Suppressor macrophage (primary cell): Measurements from ENCODE around the gene DSCAM.
A peak's percentile ranks its signal among the peaks of the same experiment; 100 is the strongest.

Source experiments
- DNase-seq, 4 experiments: peaks; one replicate each; pipeline ENCODE4 v3.0.0-alpha.2; 2020 to 2022

DSCAM gene

DNA sequence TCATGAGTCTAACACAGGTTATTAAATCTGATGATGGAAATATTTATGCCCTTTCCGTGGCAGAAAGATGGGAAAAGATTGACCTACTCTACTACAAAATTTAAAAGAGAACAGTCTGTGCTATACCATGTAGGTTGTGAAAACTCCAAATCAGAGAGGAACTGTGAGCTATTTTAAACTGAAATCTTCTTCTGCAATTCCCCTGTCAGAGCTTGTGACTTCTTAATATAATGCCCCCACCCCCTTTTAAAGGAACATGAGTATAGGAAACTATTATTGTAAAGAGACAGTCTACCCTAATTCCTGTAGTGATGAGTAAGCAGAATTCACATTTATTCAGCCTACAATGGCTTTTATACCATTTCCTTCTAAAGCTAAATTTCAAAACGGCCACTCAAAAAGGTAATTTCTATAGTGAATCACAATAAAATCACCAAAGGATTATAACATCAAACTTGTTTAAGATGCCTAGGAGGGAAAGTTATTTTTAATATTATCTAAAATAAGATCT lies 11.7 kb downstream of the DSCAM start:
- peak in 2 of 4 experiments; percentile 39 to 52 for DNase-seq

DNA sequence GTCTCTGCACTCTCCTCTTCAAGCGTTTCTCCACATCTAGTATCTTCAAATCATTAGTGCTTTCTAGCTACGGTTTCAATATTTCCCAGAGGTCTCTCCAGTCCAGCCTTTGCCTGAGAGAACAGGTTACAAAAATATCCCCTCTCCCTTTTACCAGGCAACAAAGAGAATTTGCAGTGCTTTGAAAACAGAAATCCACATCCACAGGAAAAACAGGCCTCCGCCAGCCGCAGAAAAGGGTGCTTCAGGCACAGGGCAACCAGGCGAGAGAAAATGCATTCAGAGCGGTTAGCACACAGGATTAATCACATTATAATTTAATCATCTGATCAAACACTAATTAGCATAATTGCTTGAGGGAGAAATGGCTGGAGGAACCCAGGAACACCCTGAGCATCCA lies 13.8 kb downstream of the DSCAM start:
- no peak for DNase-seq

DNA sequence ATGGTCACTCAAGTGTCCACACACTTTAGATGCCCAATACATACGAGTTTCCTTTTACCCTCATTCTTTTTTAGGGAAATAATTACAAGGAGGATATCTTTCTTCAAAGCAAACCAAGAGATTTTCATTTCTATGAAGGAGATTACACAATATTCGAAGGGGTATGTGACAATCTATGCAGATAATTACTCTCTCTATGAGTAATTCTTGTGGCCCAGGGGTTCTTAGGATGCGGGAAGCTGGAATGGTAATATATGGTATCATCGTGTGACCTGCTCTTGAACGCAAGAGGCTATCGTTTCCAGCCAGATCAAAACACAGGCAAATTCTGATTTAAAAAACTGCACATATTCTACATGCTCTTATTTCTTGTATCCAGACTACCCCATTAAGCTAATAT lies 14.6 kb downstream of the DSCAM start:
- DNase-seq: no peak

DNA sequence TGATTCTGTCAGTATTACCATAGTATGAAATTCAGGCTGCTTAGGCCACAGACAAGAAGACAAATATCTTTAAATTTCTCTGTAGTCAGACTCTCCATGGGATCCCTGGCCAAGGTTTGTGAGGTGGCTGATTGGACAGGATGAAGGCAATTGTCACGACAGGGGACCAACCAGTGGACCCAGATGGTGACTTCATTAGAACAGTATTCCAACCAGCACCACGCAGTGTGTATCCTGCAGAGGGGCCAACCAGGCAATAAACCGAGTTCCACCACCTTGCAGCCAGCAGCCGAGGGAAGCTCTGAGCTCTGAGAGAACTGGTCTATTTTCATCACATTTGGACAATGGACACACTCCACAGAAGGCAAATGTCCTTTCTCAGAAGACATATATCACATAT lies 16.1 kb downstream of the DSCAM start:
- no peak for DNase-seq

DNA sequence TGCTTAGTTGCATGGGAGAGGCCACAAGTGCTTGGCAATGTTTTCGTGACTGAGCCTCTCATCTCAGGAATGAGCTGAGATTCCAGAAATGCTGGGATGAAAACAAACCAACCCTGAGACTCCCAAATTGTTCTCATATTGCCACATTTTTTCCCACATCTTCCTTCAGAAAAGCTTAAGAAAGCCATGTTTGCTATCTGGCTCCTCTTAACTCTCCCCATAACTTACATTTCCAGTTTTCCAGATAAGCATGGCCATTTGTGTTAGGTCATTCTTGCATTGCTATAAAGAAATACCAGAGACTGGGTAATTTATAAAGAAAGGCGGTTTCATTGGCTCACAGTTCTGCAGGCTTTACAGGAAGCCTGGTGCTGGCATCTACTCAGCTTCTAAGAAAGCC lies 17.2 kb downstream of the DSCAM start:
- no peak for DNase-seq

DNA sequence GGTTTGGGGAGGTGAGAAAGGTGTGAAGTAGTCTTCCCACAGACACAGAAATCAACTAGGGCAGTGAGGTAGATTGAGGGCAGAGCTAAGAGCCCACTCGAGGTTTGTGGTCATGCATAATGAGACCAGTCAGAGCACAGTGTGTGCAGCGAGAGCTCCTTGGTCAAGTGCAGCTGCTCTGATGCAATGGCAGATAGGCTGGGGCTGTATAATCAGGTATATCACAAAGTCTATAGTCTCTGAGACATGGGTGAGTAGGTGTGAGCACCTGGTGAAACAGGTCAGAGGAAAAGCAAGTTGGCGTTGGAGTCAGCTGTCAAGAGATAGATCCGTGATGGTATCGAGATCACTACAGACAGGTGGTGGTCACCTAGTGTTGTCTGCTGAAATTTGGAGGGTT lies 17.6 kb downstream of the DSCAM start:
- DNase-seq: no peak

DNA sequence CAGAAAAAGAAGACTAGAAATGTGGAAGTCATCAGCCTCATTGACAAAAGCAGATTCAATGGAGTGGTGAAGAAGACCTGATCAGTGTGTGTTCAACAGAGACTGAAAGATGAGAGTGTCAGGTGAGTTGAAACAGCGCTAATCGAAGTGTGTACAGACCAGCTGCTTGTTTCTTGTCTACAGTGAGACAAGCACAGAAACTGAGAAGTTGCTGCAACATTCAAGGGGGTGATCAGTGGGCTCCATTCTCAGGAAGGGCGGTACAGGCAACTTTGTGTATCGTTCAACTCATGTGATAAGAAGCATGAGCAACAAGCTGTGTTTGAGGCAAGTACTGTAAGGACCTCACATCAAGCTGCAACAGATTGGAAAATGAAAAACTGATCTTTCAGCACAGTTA lies 19.4 kb downstream of the DSCAM start:
- no peak for DNase-seq

DNA sequence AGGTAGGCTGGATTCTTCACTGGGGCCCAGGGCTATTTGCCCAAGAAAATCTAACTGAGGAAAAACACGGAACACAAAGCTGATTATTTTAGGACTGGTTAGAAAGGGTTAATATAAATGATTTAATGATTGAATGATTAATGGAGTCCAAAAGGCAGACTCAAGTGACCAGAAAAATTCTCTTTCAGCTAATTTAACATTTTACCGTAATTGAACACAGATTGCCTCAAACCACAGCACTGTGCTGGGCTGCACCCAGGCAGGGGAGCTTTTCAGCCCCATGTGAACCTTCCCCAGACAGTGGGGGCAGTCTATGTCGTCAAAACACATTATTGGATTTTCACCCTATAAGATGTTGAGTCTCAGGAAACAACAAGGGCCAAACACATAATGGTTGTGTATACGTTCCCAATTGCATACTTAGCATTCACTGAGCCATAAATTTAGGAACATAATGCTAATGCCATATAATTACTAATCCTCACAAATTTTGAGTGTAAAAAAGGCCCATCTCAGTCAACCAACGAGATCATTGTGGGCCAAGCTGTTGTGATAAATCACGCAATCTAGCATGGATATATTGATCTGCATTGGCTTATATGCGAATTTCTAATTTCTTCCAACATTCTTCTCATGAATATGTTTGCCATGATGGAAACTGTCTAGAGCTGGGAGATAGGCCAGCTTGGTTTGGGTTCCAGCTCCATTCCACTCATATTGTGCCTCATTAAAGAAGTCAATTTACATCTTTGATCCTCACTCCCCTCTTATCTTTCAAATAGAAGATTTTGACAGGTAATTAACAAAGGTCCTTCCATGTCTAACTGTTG lies 27.7 kb downstream of the DSCAM start:
- no peak for DNase-seq

DNA sequence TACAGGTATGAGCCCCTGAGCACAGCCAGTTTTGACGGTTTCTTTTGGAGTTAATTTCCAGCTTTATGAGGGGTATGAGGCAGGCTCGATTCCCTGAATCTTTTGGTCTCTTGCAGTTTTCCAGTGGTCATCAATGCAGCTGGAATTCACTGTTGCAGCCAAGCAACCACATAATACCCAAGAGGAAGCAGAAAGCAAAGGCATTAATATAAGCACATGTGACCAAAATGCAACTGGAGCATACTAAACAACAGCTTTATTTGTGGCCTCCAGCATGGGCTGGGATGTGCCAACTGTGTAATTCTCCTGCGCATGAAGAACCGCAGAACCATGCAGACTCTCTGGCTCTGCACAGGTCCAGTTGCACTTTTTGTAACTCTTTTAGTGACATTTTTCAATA lies 33.0 kb downstream of the DSCAM start:
- DNase-seq: no peak

DNA sequence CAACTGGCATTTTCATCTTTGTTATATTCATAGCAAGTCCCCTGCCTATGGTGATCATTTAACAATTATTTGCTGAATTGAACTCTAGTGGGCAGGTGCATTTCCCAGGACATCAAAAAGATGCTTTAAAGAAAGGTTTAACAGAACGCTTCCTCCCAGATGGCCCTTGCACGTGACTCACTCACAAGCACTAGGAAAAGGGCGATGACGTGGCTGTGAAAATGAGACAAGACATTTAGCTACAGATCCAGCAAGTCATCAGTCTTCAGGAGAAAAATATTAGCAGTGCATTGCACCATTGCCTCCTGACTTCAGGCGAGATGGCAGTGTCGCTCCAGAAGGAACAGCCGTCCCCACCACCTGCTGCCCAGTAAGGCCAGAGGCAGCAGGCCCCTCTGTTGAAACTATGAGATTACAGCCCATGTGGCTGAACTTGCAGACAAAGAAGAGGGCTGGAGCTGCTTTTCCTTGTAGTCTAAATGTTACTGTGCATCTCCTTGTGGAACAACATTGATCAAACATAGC lies 37.2 kb downstream of the DSCAM start:
- no peak for DNase-seq

DNA sequence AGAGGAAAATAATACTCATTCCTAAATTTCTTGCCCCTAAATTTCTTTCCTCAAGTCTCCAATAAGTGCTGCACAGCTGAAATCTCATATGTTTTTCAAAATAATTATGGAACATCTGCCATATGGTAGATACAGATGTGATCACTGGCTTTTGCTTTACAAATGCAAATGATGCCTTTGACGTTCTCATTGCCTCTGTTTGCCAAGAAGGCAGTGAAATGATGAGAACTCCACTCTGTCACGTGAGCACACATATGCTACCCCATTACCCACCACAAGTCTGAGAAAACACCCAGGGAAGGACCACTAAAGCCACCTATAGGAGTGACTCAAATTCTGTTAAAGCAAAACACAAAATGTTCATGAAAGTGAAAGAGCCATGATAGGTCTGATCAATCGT lies 43.9 kb downstream of the DSCAM start:
- DNase-seq: no peak

DNA sequence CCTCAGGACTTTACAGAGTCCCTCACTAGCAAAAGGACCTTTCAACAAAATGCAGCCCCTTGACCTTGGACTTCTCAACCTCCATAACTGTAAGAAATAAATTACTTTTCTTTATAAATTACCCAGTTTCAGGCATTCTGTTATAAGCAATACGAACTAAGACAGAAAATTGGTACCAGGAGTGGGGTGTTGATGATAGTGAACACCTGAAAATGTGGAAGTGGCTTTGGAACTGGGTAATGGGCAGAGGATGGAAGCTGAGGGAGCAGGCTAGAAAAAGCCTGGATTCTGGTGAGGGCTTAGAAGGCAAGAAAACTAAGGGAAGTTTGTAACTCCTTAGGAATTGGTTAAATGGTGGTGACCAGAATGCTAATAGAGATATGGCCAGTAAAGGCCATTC lies 46.8 kb downstream of the DSCAM start:
- no peak for DNase-seq

DNA sequence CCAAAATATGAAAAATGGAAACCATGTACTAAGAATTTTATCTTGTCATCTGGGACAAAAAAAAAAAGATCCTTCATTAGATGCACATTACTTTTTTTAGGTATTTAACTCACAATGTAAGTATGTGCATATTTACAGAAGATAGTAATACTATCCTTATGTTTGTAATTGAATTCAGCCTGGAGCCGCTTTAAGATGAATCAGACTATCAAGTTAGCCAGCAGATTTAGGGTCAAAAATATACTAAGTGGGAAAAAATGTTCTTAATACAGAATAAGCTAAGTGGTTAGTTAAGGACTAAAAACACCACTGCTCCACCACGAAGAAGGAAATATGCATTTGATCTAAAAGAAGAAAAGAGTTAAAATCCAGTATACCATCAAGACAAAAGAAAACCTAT lies 49.1 kb downstream of the DSCAM start:
- no peak for DNase-seq

DNA sequence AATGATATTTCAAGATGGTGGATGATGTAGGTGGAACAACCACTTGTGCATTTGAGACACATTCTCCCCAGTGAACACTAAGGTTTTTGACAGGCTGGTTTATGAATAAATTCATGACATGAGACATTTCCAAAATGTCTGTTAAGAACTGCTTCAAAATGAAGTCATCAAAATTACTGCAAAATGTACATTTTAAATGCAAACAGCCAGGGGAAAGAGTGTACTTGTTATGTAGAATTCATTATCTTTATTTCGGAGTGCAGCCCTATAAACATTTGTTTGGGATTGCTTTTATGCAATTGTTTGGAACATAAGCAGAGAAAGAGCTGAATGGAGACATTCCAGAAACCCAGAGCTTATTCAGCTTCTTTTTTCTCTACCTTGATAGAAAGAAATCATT lies 49.5 kb downstream of the DSCAM start:
- no peak for DNase-seq

DNA sequence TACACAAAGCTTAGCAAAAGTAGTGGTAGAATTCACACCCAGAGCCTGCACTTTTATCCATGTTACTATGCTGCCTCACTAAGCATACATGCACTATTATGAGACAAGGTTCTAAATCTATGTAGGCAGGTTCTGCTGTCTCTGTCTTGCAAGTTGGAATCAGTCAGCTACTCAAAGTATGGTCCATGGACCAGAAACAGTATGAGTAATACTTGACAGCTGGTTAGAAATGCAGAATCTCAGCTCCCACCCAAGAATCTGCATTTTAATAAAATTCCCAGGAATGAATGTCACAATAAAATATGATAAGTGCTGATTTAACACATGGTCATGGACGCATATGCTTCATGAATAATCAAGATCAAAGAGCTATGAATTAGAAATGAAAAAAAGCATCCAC lies 50.5 kb downstream of the DSCAM start:
- no peak for DNase-seq

DNA sequence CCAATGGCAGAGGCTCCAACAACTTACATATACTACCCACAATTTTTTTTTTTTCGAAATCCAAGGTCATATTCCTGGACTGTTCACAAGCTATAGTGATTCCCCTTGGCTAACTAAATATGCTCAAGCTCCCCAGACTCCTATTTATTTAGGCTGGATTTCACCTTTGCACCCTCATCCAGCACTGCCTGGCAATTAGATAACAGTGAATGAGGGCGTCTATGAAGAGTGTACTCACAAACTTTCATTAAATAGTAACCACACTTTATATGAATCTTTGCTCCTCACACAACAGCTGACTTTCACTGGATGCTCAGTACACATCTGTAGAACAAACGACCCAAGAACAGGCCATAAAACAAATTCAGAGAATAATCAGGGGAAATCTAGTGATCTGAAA lies 51.6 kb downstream of the DSCAM start:
- no peak for DNase-seq

DNA sequence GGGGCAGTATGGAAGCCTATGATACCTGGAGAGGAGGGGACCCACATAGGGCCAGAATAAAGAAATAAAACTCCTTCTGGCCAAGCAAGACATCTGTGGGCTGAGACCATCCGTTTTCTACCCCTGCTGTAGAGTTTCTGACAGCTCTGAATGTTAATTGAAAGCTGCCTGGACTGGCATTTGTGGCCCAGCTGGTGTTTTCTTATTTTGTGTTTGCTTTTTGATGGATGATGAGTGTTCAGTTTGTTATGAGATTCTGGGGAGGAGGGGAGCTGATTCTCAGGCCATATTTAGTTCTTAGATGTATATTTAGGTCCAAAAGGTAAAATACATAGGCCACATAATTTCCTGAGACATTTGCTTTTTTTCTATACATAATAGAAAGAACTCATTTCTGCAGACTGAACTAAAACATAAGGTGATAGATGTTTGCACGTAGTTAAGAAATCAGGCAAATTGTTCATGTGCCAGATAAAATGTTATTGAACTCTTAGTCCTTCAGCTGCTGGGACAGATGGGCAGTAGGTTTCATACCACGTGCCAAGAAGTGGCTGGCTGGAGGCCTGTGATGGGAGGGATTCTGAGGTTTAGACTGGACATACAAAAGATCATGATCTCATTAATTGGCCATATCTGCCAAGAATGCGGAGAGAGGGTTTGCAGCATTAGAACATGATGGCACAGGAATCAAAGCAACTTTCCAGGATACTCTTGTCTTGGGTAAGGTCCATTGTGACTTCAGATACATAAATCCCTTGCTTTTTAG lies 54.1 kb downstream of the DSCAM start:
- DNase-seq: no peak

DNA sequence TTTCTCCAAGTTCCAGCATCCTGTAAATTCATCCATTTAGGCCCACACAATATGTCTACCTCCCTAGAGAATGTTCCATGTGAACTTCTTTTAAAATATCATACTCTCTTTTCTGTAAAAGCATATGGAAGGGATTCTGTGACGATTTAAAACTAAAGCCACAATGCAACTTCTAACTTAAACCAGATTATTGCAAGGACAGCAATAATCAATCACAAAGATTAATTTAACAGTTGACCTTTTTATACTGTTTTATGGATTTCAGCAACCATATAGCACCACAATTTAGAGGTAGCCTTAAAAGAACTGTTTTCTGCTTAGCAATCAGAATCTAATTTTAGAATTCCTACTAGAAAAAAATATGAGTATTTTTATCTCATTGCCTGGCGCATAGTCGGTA lies 58.3 kb downstream of the DSCAM start:
- DNase-seq: no peak

DNA sequence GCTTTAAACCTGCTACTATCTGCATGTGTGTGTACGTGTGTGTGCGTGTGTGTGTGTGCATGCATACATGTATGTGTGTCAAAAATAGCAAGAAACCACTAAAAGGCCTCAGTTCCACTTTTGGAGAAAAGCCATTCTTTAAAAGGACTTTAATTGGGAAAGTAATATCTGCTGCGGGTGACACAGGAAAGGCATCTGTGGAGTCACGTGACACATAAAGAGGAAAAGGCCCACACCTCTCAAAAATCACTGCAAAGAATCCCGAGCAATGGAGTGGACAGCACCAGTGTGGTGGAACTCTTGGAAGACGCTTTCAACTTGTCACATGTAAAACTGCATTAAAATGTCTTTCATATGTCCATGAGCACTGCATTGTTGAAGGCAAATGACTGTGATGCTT lies 63.6 kb downstream of the DSCAM start:
- DNase-seq: no peak

DNA sequence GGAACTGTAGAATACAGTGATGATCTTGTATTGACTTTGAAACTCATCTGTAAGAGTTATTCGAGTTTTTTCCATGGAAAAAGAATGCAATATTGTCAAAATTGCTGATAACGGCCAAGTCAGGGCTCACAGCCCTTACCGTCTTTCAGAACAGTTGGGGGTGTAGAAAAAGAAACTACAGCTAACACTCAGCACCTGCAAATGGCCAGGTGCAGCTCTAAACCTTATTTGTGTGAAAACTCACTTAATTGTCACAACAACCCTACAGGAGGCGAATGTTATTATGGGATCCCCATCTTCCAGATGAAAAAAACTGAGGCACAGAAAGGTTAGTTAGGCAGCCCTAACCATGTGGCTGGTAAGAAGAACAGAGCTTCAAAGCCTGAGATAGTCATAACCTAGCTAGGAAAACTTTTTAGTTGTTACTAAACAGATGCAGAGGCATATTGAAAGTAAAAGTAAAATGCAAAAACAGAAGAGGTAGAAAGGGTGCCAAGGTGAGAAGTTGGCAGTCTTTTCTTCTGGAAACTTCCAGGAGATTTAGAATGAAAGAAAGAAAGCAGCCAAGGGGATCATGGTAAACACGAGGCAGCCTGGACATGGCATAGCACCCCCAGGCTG lies 76.4 kb downstream of the DSCAM start:
- DNase-seq: no peak

DNA sequence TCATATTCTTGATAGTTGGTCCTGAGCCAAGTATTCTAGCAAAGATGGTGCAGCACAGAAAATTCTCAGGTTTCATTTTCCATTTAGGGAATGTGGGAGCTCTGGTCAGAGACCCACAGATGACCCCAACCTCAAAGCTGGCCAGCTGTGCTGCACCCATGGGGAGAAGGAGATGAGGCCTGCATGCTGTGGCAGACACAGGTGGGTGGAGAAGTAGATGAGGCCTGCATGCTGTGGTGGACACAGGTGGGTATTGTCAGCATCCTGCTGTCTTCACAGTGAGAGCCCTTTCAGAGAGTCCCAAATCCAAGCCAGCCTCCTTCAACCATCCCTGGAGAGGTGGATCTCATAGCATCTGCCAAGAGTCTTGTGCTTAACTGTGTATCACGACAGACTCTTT lies 77.7 kb downstream of the DSCAM start:
- DNase-seq: no peak

DNA sequence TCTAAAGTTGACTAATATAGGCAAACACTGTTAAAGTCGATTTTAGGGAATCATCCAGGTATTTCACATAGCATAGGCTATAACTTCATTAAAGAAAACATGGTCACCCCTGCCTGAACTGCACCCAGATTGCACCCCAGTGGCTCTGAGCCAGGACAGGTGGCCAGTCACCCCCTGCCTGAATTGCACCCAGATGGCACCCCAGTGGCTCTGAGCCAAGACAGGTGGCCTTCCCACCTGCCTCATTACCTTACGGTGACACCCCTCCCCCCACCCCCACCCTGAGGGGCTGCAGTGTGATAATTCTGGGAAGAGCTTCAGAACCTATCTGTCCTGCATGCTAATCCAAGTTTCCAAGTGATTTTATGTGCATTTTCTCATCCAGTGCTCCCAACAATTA lies 78.9 kb downstream of the DSCAM start:
- no peak for DNase-seq

DNA sequence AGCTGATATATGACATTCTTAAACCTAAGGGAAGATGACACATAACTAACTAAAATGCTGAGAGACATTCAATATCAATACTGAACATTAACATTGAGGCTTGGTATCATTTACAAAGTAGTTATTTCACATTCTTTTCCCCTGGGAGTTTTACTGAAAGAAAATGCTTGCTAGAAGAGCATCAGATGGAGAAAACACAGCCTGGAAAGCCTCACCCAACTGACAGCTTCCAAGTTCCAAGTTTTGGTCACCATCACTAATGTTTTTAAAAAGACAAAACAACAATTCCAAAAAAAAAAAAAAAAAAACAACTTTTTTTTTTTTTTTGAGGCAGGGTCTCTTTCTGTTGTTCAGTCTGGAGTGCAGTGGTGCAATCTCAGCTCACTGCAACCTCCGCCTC lies 80.6 kb downstream of the DSCAM start:
- DNase-seq: no peak
